Activated CD8-positive, alpha-beta T cell treated with anti-CD3 and anti-CD28 coated beads for 36 hours (primary cell): ENCODE results near the gene TFE3. TPM values are rescaled to one million over a fixed set of nuclear protein-coding genes. Genes with fewer than 3 reads are reported as not detected.
A peak's percentile ranks its signal among the peaks of the same experiment; 100 is the strongest.

Source experiments
- ATAC-seq: fragments of 200-7000 bp; cut with Tn5 transposase; one replicate; pipeline ENCODE4 v1.10.0; 2021; ENCODE audit warnings: mild to moderate bottlenecking, moderate library complexity
- CTCF ChIA-PET: fragments of 350-600 bp; sonication (Branson Sonifier 250); formaldehyde crosslinking; loops from one replicate; lab custom pipeline; 2021; ENCODE audit warnings: antibody characterized with exemption; lab: Charles Lee
- POLR2A ChIA-PET: fragments of 350-600 bp; sonication (Branson Sonifier 250); formaldehyde crosslinking; loops from one replicate; lab custom pipeline; 2021; ENCODE audit warnings: antibody characterized with exemption; lab: Charles Lee
- DNase-seq: peaks from one replicate; pipeline ENCODE4 v3.0.0-alpha.2; 2020
- H3K27ac Mint-ChIP-seq: one replicate; pipeline ENCODE4 v1.8.0; 2021; ENCODE audit warnings: mild to moderate bottlenecking, mixed read lengths
- H3K27me3 Mint-ChIP-seq: one replicate; pipeline ENCODE4 v1.8.0; 2021; ENCODE audit warnings: mixed read lengths
- H3K36me3 Mint-ChIP-seq: one replicate; pipeline ENCODE4 v1.8.0; 2021; ENCODE audit warnings: low read depth, mixed read lengths
- H3K4me1 Mint-ChIP-seq: one replicate; pipeline ENCODE4 v1.8.0; 2021; ENCODE audit warnings: low read depth, mixed read lengths
- H3K4me3 Mint-ChIP-seq: one replicate; pipeline ENCODE4 v1.8.0; 2021; ENCODE audit warnings: mild to moderate bottlenecking, moderate library complexity, mixed read lengths
- H3K9me3 Mint-ChIP-seq: one replicate; pipeline ENCODE4 v1.8.0; 2021; ENCODE audit warnings: mixed read lengths
- intact Hi-C: fragments of 100-400 bp; cut with micrococcal nuclease; formaldehyde crosslinking; loops from one replicate; pipeline ENCODE4 v1.10.0; 2022
- total RNA-seq, 2 experiments: library from RNA; stranded (reverse); gene quantifications; one replicate each; pipeline ENCODE4 v1.2.3, GENCODE V29; 2021
- TF ChIP-seq, protein P1 (sequence below): fragments of 200-600 bp; IDR thresholded peaks from one replicate; pipeline ENCODE4 v1.8.0; 2022; ENCODE audit warnings: antibody characterized with exemption, mild to moderate bottlenecking

The TFE3 gene
- total RNA-seq, 2 experiments from 2014 or later, result 17.9 to 19.5 TPM

DNA sequence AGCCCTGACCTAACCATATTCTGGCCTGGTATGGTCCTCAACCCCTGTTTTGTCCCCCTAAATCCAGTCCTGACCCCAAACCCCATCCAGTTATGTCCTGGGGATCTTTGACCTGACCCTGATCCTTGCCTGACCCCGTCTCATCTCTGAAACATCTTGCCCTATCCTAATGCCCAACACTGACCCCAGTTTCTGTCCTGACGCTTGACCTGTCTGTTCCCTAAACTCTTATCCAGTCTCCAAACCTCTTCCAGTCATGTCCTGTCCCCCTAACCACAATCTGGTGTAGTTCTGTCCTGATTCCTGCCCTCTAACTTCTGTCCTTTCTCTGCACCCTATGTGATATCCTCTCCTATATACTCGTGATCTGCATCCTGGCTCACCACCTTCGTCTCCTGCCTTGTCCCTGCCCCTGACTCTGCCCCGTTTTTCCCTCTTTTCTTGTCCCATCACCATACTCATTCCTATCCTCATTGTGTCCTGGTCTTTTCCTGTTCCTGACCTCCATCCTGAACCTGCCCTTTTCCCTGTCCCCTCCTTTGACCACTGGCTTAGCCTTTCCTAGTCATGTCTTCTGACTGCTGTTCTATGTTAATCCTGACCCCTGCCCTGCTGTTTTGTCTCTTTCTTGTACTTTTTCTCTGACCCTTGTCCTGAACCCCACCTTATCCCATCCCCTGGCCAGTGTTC is 11.1 kb upstream of the TFE3 start:
- ChIA-PET CTCF (no interaction called here), POLR2A (no interaction called here)
- Mint-ChIP-seq H3K27ac (peak overlapping the region; percentile 88), H3K4me3 (peak overlapping the region; percentile 76), H3K4me1 (peaks cover 40% of the 10 kb centered on the region), H3K27me3 (no peaks in the 10 kb centered on the region), H3K36me3 (no peaks in the 10 kb centered on the region), H3K9me3 (no peaks in the 10 kb centered on the region)
- ATAC-seq (no peak), DNase-seq (no peak)
- intact Hi-C loops, result no loop called here
- TF ChIP-seq, protein P1, sequence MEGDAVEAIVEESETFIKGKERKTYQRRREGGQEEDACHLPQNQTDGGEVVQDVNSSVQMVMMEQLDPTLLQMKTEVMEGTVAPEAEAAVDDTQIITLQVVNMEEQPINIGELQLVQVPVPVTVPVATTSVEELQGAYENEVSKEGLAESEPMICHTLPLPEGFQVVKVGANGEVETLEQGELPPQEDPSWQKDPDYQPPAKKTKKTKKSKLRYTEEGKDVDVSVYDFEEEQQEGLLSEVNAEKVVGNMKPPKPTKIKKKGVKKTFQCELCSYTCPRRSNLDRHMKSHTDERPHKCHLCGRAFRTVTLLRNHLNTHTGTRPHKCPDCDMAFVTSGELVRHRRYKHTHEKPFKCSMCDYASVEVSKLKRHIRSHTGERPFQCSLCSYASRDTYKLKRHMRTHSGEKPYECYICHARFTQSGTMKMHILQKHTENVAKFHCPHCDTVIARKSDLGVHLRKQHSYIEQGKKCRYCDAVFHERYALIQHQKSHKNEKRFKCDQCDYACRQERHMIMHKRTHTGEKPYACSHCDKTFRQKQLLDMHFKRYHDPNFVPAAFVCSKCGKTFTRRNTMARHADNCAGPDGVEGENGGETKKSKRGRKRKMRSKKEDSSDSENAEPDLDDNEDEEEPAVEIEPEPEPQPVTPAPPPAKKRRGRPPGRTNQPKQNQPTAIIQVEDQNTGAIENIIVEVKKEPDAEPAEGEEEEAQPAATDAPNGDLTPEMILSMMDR, result no peak

DNA sequence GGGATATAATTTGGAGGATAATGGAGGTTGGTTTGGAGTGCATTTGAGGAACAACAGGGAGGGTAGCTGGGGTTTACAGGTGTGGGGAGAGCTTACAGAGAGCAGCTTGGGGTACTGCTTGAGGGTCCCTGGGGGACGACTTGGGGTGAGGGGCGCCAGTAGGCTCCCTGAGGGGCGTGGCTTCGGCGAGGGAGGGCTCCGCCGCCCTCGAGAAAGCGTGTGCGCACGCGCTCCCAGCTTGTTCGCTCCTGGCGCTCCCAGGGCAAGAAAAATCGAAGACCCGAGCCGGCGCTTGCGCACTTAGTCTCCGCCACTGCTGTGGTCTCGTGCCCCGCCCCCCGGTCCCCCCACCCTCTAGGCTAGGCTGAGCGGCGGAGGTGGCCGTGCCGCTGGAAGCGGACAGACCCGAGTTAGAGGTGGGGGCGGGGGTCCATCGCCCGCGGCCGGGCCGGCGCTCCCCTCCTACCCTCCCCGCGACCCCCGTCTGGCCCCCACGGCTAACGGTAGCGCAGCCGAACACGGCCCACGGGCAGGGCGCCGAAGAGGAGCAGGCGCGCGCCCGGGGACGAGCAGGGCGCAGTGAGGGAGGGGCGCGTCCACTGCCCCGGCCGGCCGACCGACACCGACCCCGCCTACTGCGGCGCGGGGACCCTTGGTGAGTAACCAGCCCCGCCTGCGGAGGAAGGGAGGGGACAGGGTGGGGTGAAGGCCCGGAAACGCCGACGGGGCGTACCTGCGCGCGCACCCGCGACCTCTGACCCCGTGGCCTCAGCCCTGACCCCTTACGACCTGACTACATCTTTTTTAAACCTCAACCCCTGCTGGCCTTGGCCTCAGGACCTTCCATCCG is 10.3 kb upstream of the TFE3 start:
- intact Hi-C loops, result no loop called here
- POLR2A ChIA-PET, result interaction anchor here (0.9 kb wide), 1 partner anchor 97 kb away, joined by 3 read pairs; no protein-coding TSS in a partner anchor
- peak; percentile 73 for DNase-seq
- peak overlapping the region; percentile 76 for H3K4me3 Mint-ChIP-seq
- H3K27ac Mint-ChIP-seq, result peak overlapping the region; percentile 88
- TF ChIP-seq, protein P1, result no peak
- peak; percentile 85 for ATAC-seq
- no peaks in the 10 kb centered on the region for H3K27me3 Mint-ChIP-seq
- no peaks in the 10 kb centered on the region for H3K9me3 Mint-ChIP-seq
- peaks cover 40% of the 10 kb centered on the region for H3K4me1 Mint-ChIP-seq
- H3K36me3 Mint-ChIP-seq, result no peaks in the 10 kb centered on the region
- CTCF ChIA-PET, result interaction anchor here (1.1 kb wide), 1 partner anchor 9 kb away, joined by 6 read pairs; no protein-coding TSS in a partner anchor

DNA sequence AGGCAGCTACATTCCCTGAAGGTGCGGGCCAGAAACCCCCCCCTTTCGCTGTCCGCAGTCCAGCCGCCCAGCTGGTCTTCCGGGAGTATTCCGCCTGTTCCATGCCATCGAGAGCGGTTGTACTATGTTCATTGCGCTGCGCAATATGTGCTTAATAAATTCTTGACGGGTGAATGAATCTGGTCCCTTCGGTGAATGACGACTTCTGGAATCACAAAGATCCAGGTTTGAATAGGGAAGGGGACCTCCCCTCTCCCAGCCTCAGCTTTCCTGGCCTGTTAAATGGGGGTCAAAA is 777 bp upstream of the TFE3 start:
- no peaks in the 10 kb centered on the region for H3K9me3 Mint-ChIP-seq
- H3K4me1 Mint-ChIP-seq, result peaks cover 28% of the 10 kb centered on the region
- H3K27me3 Mint-ChIP-seq, result no peaks in the 10 kb centered on the region
- intact Hi-C loops, result loop anchor here (5.0 kb wide), 1 partner anchor 72 kb away; the partner anchor contains the start of gene KCND1
- H3K36me3 Mint-ChIP-seq, result peaks cover 7% of the 10 kb centered on the region
- peak overlapping the region; percentile 94 for H3K4me3 Mint-ChIP-seq
- H3K27ac Mint-ChIP-seq, result peak overlapping the region; percentile 86
- POLR2A ChIA-PET, result interaction anchor here (0.9 kb wide), 1 partner anchor 114 kb away, joined by 3 read pairs; no protein-coding TSS in a partner anchor
- CTCF ChIA-PET, result interaction anchor here (0.6 to 1.8 kb wide), 9 partner anchors 9 to 376 kb away, joined by 3 to 7 read pairs (median 3); partner anchors contain the start of gene KCND1
- ATAC-seq, result no peak
- TF ChIP-seq, protein P1, result peak; percentile 12
- DNase-seq, result no peak

DNA sequence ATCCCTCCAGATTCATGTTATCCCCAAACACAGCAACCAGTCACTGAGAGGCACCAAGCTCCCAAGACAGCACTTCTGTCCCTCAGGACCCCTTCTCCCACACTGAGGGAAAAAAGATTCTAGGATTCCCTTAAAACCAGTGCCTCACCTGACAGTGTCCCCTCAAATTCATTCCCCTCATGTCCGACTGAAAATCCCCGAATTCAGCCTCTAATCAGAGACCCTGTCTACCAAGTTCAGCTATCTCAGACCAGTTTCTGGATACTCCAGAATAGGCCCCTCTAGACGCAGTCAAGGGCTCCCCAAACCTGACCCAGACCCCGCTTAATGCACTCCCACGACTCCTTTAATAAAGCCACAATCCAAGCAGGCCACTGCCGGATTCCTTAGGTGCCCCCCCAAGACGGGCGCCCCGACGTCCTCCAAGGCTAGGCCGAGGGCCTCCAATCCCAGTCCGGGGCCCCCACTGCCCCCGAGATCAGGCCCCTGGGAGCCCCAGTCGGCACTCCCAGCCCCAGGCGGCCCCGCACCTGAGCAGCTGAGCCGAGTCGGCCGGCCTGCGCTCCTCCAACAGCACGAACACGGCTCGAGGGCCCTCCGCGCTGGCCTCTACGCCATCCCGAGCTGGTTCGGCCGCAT is 457 bp downstream of the TFE3 start:
- Mint-ChIP-seq H3K4me3 (peak overlapping the region; percentile 94), H3K9me3 (no peaks in the 10 kb centered on the region), H3K4me1 (peaks cover 31% of the 10 kb centered on the region), H3K27ac (peak overlapping the region; percentile 95), H3K36me3 (peaks cover 15% of the 10 kb centered on the region), H3K27me3 (no peaks in the 10 kb centered on the region)
- POLR2A ChIA-PET, result interaction anchor here (1.0 to 1.4 kb wide), 3 partner anchors 40 to 86 kb away, joined by 4 to 5 read pairs (median 4); partner anchors contain the start of genes GRIPAP1 and OTUD5
- intact Hi-C loops, result loop anchor here (5.0 kb wide), 1 partner anchor 70 kb away; the partner anchor contains the start of gene KCND1
- no peak for DNase-seq
- ATAC-seq, result no peak
- TF ChIP-seq, protein P1, result no peak
- CTCF ChIA-PET, result interaction anchor here (0.8 to 1.8 kb wide), 3 partner anchors 64 to 84 kb away, joined by 4 to 7 read pairs (median 7); partner anchors contain the start of gene KCND1
